ENCODE measurements around the gene AFDN.

The AFDN gene

DNA sequence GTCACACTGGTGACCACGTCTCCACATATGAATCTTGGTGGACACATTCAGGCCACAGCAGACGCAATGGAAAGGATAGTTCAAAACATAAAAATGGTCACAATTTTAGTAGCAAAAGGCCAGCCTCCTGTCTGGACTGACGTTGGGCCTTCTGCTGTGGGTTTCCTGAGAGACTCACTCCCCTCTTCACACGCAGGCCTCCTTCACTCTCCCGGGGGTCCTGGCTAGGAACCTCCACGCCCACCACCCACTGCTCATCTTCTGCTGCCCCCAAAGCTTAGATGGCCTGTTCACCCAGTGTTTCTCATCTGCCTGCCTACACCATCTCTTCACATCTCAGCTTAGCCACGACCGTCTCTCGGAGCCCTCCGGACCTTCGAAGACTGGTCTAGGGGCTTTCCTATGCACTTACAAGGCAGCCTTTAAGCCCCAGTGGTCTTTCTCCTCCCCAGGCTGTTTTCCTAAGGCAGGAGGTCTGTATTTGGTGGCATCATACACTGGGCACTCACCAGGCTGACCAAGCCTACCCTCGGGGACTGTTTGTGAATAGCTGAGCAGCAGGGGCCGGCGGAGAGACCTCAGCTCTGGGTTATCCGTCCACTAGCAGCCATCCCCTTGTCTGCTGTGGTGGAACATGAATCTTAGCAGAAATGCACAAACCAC, 46.6 kb upstream of the AFDN start:
- no peaks in the 10 kb centered on the region for H3K36me3 ChIP-seq (ENCODE audit: insufficient read depth, low read length)
- H3K9me3 ChIP-seq (ENCODE audit: insufficient read depth, low read depth, low read length): peaks cover 22% of the 10 kb centered on the region
- no peaks in the 10 kb centered on the region for H3K79me2 ChIP-seq (ENCODE audit: insufficient read depth, low read length)
- no peaks in the 10 kb centered on the region for H4K20me1 ChIP-seq (ENCODE audit: insufficient read depth, low read length, poor library complexity, severe bottlenecking)
- no peak for TF ChIP-seq EZH2phosphoT487 (IDR thresholded peaks at IDR 0.05; ENCODE audit: borderline replicate concordance)
- TF ChIP-seq, protein P1, sequence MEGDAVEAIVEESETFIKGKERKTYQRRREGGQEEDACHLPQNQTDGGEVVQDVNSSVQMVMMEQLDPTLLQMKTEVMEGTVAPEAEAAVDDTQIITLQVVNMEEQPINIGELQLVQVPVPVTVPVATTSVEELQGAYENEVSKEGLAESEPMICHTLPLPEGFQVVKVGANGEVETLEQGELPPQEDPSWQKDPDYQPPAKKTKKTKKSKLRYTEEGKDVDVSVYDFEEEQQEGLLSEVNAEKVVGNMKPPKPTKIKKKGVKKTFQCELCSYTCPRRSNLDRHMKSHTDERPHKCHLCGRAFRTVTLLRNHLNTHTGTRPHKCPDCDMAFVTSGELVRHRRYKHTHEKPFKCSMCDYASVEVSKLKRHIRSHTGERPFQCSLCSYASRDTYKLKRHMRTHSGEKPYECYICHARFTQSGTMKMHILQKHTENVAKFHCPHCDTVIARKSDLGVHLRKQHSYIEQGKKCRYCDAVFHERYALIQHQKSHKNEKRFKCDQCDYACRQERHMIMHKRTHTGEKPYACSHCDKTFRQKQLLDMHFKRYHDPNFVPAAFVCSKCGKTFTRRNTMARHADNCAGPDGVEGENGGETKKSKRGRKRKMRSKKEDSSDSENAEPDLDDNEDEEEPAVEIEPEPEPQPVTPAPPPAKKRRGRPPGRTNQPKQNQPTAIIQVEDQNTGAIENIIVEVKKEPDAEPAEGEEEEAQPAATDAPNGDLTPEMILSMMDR (conservative IDR thresholded peaks at IDR 0.05; ENCODE audit: low read length): no peak
- H3K27me3 ChIP-seq (ENCODE audit: insufficient read depth, low read length, poor library complexity, severe bottlenecking): no peaks in the 10 kb centered on the region
- H3K9ac ChIP-seq (ENCODE audit: low read depth, low read length, poor library complexity, severe bottlenecking): no peak overlapping the region
- H3F3A ChIP-seq (ENCODE audit: low read depth): no peaks in the 10 kb centered on the region
- no peak overlapping the region for H2AFZ ChIP-seq (ENCODE audit: low read length)
- no peaks in the 10 kb centered on the region for H3K4me1 ChIP-seq (ENCODE audit: insufficient read depth, low read length, poor library complexity, severe bottlenecking)
- H3K4me2 ChIP-seq (ENCODE audit: low read depth, low read length, poor library complexity, severe bottlenecking): no peak overlapping the region
- no peaks in the 10 kb centered on the region for H3K9me2 ChIP-seq (replicated peaks; ENCODE audit: low read depth, low read length)
- H3K4me3 ChIP-seq (ENCODE audit: low read length, poor library complexity, severe bottlenecking): no peak overlapping the region

GRCh38 chr6:167781066-167781767, 45.5 kb upstream of the AFDN start:
- Histone ChIP-seq H4K20me1 (ENCODE audit: insufficient read depth, low read length, poor library complexity, severe bottlenecking) (no peaks in the 10 kb centered on the region), H3K27me3 (ENCODE audit: insufficient read depth, low read length, poor library complexity, severe bottlenecking) (no peaks in the 10 kb centered on the region), H3K9me2 (replicated peaks; ENCODE audit: low read depth, low read length) (no peaks in the 10 kb centered on the region), H3K4me1 (ENCODE audit: insufficient read depth, low read length, poor library complexity, severe bottlenecking) (no peaks in the 10 kb centered on the region), H3F3A (ENCODE audit: low read depth) (no peaks in the 10 kb centered on the region), H3K4me2 (ENCODE audit: low read depth, low read length, poor library complexity, severe bottlenecking) (no peak overlapping the region), H3K9me3 (ENCODE audit: insufficient read depth, low read depth, low read length) (peaks cover 22% of the 10 kb centered on the region), H2AFZ (ENCODE audit: low read length) (no peak overlapping the region), H3K9ac (ENCODE audit: low read depth, low read length, poor library complexity, severe bottlenecking) (no peak overlapping the region), H3K36me3 (ENCODE audit: insufficient read depth, low read length) (no peaks in the 10 kb centered on the region), H3K79me2 (ENCODE audit: insufficient read depth, low read length) (no peaks in the 10 kb centered on the region), H3K4me3 (ENCODE audit: low read length, poor library complexity, severe bottlenecking) (no peak overlapping the region)
- TF ChIP-seq, protein P1 (conservative IDR thresholded peaks at IDR 0.05; ENCODE audit: low read length): no peak
- TF ChIP-seq EZH2phosphoT487 (IDR thresholded peaks at IDR 0.05; ENCODE audit: borderline replicate concordance): no peak

DNA sequence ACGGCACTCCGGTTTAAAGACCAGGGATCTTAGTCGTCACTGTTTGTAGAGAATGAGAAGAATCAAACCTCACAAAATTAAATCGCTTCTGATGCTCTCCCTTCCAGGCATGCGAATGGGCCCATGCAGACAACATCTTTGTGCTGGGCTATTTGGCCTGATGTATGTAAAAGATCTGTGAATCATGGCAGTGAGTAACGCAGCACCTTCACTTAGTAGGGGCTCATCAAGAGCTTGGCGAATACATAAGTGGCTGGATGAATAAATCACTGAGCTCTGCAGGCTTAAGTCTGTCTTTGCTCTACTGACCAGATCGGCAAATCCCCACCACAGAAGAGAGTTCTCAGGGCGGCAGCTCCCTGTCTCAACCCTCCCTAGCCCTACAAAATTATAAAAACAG, 44.8 kb upstream of the AFDN start:
- H3K4me3 ChIP-seq (ENCODE audit: low read length, poor library complexity, severe bottlenecking): no peak overlapping the region
- TF ChIP-seq EZH2phosphoT487 (IDR thresholded peaks at IDR 0.05; ENCODE audit: borderline replicate concordance): no peak
- H2AFZ ChIP-seq (ENCODE audit: low read length): no peak overlapping the region
- no peak overlapping the region for H3K9ac ChIP-seq (ENCODE audit: low read depth, low read length, poor library complexity, severe bottlenecking)
- H3K79me2 ChIP-seq (ENCODE audit: insufficient read depth, low read length): no peaks in the 10 kb centered on the region
- H3K4me1 ChIP-seq (ENCODE audit: insufficient read depth, low read length, poor library complexity, severe bottlenecking): no peaks in the 10 kb centered on the region
- H3K4me2 ChIP-seq (ENCODE audit: low read depth, low read length, poor library complexity, severe bottlenecking): no peak overlapping the region
- no peaks in the 10 kb centered on the region for H3K36me3 ChIP-seq (ENCODE audit: insufficient read depth, low read length)
- H3F3A ChIP-seq (ENCODE audit: low read depth): no peaks in the 10 kb centered on the region
- no peaks in the 10 kb centered on the region for H4K20me1 ChIP-seq (ENCODE audit: insufficient read depth, low read length, poor library complexity, severe bottlenecking)
- H3K27me3 ChIP-seq (ENCODE audit: insufficient read depth, low read length, poor library complexity, severe bottlenecking): no peaks in the 10 kb centered on the region
- H3K9me2 ChIP-seq (replicated peaks; ENCODE audit: low read depth, low read length): no peaks in the 10 kb centered on the region
- H3K9me3 ChIP-seq (ENCODE audit: insufficient read depth, low read depth, low read length): peaks cover 16% of the 10 kb centered on the region
